A673 (cell line): ENCODE measurements around the gene CREB1. TPM values are rescaled to one million over a fixed set of nuclear protein-coding genes. Genes with fewer than 3 reads are reported as not detected.

Source experiments
- BruUV-seq: library from RNA; stranded (reverse); fragments of 400-500 nt; replicated peaks from 2 replicates; lab custom pipeline; 2021; lab: Mats Ljungman, UMichigan
- CTCF ChIA-PET: fragments of 300-600 bp; sonication (Branson Sonifier 250); formaldehyde crosslinking; loops from one replicate; lab custom pipeline; 2022; ENCODE audit warnings: antibody characterized with exemption; lab: Charles Lee
- POLR2A ChIA-PET: fragments of 300-600 bp; sonication (Branson Sonifier 250); formaldehyde crosslinking; loops from one replicate; lab custom pipeline; 2022; ENCODE audit warnings: antibody characterized with exemption; ENCODE audit not compliant: low non-redundant PET; lab: Charles Lee
- DNase-seq: peaks from one replicate; pipeline ENCODE4 v3.0.0-alpha.2; 2015; ENCODE audit warnings: low spot score
- H3K27ac ChIP-seq: fragments of 200-600 bp; sonication (generic); 2 replicates; pipeline ENCODE4 v1.5.1; 2016; ENCODE audit warnings: mixed run types, low read depth, mild to moderate bottlenecking, mixed read lengths, antibody characterized with exemption, low read length; ENCODE audit not compliant: poor library complexity, severe bottlenecking
- H3K27me3 ChIP-seq: fragments of 200-600 bp; sonication (generic); replicated peaks from 2 replicates; pipeline ENCODE4 v1.6.1; 2017; ENCODE audit warnings: mixed run types, low read depth, mild to moderate bottlenecking, mixed read lengths, antibody characterized with exemption, low read length; ENCODE audit not compliant: insufficient read depth, poor library complexity
- H3K36me3 ChIP-seq: fragments of 200-600 bp; sonication (generic); 2 replicates; pipeline ENCODE4 v1.6.1; 2016; ENCODE audit warnings: mixed run types, mild to moderate bottlenecking, mixed read lengths, antibody characterized with exemption, low read length; ENCODE audit not compliant: insufficient read depth, poor library complexity, severe bottlenecking
- H3K4me1 ChIP-seq: fragments of 200-600 bp; sonication (generic); 2 replicates; pipeline ENCODE4 v1.6.1; 2017; ENCODE audit warnings: mixed run types, mild to moderate bottlenecking, mixed read lengths, antibody characterized with exemption, low read length; ENCODE audit not compliant: insufficient read depth, poor library complexity, severe bottlenecking
- H3K4me3 ChIP-seq: fragments of 200-600 bp; sonication (generic); 2 replicates; pipeline ENCODE4 v1.5.1; 2016; ENCODE audit warnings: low read depth, mixed run types, mild to moderate bottlenecking, mixed read lengths, low read length; ENCODE audit not compliant: poor library complexity, severe bottlenecking
- H3K9me3 ChIP-seq: fragments of 200-600 bp; sonication (generic); 2 replicates; pipeline ENCODE4 v1.6.1; 2016; ENCODE audit warnings: mixed run types, low read depth, mild to moderate bottlenecking, mixed read lengths, antibody characterized with exemption, low read length; ENCODE audit not compliant: poor library complexity, severe bottlenecking
- EZH2 ChIP-seq: fragments of 200-600 bp; sonication (generic); IDR thresholded peaks from 2 replicates; pipeline ENCODE4 v1.6.1; 2017; ENCODE audit warnings: borderline replicate concordance, low read depth, mild to moderate bottlenecking, mixed read lengths, antibody characterized with exemption, low read length; ENCODE audit not compliant: poor library complexity, severe bottlenecking
- intact Hi-C: fragments of 100-400 bp; cut with micrococcal nuclease; formaldehyde crosslinking; loops from one replicate; pipeline ENCODE4 v1.10.0; 2022; ENCODE audit not compliant: unreplicated experiment
- total RNA-seq: library from RNA; stranded (reverse); gene quantifications from 2 replicates; pipeline ENCODE4 v1.2.3, GENCODE V29; 2021
- TF ChIP-seq, protein P1 (sequence below): fragments of 300-800, 200-600 bp; sonication (generic); conservative IDR thresholded peaks from 2 replicates; pipeline ENCODE4 v1.5.1; 2017; ENCODE audit warnings: low read depth, mild to moderate bottlenecking, antibody characterized with exemption, low read length, moderate library complexity, mixed read lengths

The CREB1 gene
- total RNA-seq, 1 experiment from 2014 or later = 78.5 TPM

DNA sequence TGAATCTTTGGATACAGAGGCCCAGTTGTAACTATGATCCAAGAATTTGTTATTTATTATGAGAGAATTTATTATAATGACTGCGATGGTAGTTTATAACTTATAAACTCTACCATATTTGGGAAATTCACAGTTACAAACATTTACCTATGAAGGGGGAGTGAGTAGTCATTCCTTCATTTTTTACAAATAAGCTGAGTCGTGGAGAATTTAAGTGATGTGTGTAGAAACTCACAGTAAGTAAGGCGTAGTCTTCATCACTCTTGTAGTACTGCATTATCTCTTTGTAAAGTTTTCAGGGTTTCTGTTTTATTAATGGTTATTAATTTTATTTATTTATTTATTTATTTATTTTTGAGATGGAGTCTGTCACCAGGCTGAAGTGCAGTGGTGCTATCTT lies 13.5 kb downstream of the CREB1 start:
- no peak overlapping the region for H3K27ac ChIP-seq
- CTCF ChIA-PET = no interaction called here
- H3K4me1 ChIP-seq = peaks cover 13% of the 10 kb centered on the region
- no peaks in the 10 kb centered on the region for H3K9me3 ChIP-seq
- H3K4me3 ChIP-seq = no peak overlapping the region
- no TSS peak for BruUV-seq
- TF ChIP-seq, protein P1, sequence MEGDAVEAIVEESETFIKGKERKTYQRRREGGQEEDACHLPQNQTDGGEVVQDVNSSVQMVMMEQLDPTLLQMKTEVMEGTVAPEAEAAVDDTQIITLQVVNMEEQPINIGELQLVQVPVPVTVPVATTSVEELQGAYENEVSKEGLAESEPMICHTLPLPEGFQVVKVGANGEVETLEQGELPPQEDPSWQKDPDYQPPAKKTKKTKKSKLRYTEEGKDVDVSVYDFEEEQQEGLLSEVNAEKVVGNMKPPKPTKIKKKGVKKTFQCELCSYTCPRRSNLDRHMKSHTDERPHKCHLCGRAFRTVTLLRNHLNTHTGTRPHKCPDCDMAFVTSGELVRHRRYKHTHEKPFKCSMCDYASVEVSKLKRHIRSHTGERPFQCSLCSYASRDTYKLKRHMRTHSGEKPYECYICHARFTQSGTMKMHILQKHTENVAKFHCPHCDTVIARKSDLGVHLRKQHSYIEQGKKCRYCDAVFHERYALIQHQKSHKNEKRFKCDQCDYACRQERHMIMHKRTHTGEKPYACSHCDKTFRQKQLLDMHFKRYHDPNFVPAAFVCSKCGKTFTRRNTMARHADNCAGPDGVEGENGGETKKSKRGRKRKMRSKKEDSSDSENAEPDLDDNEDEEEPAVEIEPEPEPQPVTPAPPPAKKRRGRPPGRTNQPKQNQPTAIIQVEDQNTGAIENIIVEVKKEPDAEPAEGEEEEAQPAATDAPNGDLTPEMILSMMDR = no peak
- no peak for TF ChIP-seq EZH2
- no peaks in the 10 kb centered on the region for H3K27me3 ChIP-seq
- DNase-seq = no peak
- intact Hi-C loops = no loop called here
- no peaks in the 10 kb centered on the region for H3K36me3 ChIP-seq
- POLR2A ChIA-PET = no interaction called here

- no peaks in the 10 kb centered on the region for H3K9me3 ChIP-seq
- no peak overlapping the region for H3K27ac ChIP-seq
- no peak for TF ChIP-seq EZH2
- TF ChIP-seq, protein P1 = no peak
- H3K27me3 ChIP-seq = no peaks in the 10 kb centered on the region
- ChIA-PET CTCF (no interaction called here), POLR2A (no interaction called here)
- H3K4me3 ChIP-seq = no peak overlapping the region
- no peaks in the 10 kb centered on the region for H3K36me3 ChIP-seq
- intact Hi-C loops = no loop called here
- no peak for DNase-seq
- H3K4me1 ChIP-seq = peaks cover 18% of the 10 kb centered on the region
- no TSS peak for BruUV-seq
Observed at GRCh38 chr2:207546822-207547221, 17.1 kb downstream of the CREB1 start.

DNA sequence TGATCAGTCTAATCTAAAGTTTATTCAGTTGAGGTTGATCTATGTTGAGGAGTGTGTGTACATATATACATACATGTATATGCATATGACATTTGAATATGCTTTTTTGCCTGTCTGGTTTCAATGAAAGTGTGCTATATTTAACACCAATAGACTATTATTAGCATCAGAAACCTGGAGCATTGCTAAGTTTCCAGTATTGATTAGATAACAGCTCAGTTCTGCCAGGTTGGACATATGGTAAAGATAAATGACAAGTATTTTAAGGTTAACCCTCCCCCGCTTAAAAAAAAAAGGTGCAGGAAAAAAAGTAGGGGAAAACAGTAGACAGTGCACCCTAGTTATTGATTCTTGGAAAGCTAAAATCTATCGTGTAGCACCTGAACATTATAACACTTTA lies 19.4 kb downstream of the CREB1 start:
- H3K27me3 ChIP-seq = no peaks in the 10 kb centered on the region
- H3K9me3 ChIP-seq = no peaks in the 10 kb centered on the region
- CTCF ChIA-PET = no interaction called here
- H3K27ac ChIP-seq = no peak overlapping the region
- no peak for TF ChIP-seq EZH2
- TF ChIP-seq, protein P1 = no peak
- H3K4me1 ChIP-seq = peaks cover 18% of the 10 kb centered on the region
- POLR2A ChIA-PET = interaction anchor here (0.7 kb wide), 1 partner anchor 16 kb away, joined by 6 read pairs; no protein-coding TSS in a partner anchor
- BruUV-seq = no TSS peak
- no peak for DNase-seq
- H3K36me3 ChIP-seq = no peaks in the 10 kb centered on the region
- H3K4me3 ChIP-seq = no peak overlapping the region
- intact Hi-C loops = no loop called here
